HT-29 (cell line): ENCODE measurements around the gene MKNK1. TPM values are rescaled to one million over a fixed set of nuclear protein-coding genes. Genes with fewer than 3 reads are reported as not detected.

Experiments
- DNase-seq: peaks from one replicate; pipeline ENCODE4 v3.0.0-alpha.2; 2015; ENCODE audit warnings: low spot score
- total RNA-seq: library from RNA; depleted of rRNA; stranded (reverse); fragments of >200 nt; shearing (Covaris generic); gene quantifications from 2 replicates; pipeline ENCODE4 v1.2.3, GENCODE V29; 2014

MKNK1 gene
- total RNA-seq, 1 experiment from 2014 or later: 13.5 TPM

DNA sequence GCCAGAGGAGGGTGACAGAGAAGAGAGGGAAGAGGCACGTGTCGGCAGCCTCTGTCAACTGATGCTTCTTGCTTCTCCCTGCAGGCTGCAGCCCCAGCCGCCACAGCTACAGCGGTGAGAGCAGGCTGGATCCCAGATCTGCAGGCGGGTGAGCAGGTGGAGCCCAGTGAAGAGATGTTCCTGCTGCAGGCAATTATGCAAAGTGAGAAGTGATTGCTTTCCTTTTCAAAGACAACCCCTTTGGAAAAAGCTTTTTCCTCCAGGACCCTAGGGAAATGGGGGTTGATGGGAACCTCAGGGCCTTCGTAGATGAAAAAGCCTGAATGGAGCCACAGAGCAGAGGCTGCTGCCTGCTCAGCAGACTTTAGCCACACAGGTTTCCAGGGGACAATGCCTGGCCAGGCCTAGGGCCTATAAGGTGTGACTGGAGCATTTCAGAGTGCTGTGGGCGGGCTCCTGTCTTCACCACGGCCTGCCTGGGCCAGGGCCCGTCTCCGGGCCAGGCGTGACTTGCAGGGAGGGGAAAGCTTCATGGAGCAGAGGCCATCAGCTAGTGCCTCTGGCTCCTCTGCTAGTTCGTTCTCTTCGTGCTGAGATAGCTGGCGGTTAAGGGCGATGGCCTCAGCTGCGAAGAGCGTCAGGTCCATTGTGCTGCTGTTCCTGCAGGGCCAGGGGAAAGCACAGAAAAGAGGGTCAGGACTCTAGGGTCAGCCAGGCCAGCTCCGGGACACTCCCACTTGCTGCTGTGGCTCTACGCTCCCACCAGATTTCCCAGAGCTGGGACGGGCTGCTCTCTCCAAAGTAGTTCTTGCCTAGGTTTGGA is 45.7 kb downstream of the MKNK1 start:
- no peak for DNase-seq

GRCh38 chr1:46557403-46557802 is 46.7 kb downstream of the MKNK1 start:
- peak; percentile 50 for DNase-seq

DNA sequence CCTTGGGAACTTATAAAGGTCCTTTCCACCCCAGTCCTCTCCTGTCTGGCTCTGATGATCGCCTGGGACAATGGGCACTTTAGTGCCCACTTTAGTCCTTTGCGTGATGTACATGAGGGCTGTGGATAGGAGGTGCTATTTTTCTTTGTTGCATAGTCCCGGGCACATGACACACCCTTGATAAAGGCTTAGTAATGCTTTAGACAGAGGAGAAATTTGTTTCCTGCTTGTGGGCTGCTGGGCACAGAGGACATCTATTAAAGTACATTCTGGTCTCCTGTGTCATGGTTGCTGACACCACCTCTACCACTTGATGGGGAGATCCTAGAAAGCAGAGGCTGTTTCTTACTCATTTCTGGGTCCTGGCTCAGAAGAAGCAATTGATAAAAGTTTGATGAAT is 47.2 kb downstream of the MKNK1 start:
- DNase-seq: peak; percentile 39

DNA sequence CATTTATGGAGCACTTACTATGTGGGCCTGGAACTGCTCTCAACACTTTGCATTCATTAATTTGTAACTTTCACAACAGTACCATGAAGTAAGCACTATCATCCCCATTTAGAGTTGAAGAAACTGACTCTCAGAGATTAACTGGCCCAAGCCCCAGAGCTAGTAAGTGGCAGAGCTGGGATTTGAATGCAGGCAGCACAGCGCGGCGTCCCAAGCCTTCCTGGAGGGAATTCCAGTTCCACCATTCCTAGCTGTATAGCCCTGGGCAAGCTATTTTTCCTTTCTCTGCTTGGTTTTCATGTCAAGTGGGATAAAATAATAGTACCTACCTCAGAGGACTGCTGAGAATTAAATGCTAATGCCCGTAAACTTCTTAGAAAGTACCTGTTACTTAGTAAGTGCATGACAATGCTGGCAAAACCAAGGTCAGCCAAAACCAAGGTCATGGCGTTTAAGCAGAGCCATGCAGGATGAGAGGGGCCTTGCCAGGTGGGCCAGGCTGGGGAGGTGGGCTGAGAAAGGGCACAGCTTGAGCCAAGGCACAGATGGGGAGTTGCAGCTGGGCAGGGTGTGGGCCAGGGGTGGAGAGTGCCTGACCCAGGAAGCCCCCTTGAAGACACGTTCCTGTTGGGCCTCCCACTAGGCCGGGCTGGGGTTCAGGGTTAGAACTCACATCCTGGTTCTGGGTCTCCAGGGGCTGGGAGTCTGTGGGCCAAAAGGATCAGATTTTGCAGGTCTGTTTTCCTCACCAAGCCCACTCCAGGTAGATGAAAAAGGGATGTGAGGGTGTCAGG is 48.0 kb downstream of the MKNK1 start:
- DNase-seq: no peak

DNA sequence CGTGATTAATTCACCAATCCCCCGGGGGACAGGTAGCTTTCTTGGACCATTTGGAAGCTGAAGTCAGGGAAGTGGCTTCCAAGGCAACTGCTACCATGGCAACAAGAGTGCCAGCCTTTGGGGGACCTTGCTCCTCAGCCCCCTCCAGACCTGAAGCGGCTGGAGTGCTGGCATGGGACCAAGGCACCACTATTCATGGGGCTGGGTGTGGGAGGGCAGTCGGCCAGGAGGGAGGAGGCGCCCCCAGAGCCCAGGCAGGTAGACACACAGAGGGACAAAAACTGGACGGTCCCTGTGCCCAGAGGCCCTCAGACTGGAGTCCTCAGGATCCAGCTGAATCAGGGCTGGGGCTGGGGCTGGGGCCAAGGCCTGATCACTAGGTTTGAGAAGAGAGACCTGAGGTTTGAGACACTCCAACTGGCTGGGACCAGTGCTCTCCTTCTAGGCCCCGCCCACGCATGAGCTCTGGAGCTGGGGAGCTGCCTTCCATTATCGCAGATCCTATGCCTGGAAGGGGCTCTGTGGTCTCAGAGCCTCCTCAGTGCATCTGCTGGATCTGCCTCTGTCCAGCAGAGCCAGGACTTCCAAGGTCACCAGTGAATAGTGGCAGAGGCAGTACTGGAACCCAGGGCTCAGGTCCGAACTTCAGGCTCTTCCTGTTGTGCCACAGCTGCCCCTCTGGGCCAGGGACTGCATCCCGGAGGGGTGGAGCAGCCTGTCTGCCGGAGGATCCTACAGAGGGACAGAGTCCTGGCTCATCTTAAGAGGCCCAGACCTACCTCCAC is 49.3 kb downstream of the MKNK1 start:
- no peak for DNase-seq

DNA sequence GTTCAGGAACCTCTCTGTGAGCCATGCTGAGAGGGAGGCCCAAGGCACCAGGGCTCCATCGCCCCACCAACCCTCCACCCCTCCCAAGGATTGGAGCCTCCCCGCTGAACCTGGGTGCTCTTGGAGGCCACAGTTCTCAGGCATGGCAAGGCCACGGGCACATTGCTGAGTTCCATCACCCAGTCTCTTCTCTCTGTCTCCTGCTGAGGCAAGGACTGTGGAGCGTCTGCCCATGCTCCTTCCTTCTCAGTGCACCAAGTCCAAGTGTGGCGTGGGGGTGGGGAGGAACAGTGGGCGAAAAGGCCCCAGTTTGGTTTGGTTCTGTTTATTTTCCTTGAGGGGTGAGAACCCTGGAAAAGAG is 49.9 kb downstream of the MKNK1 start:
- no peak for DNase-seq

GRCh38 chr1:46553506-46553905 is 50.6 kb downstream of the MKNK1 start:
- no peak for DNase-seq

DNA sequence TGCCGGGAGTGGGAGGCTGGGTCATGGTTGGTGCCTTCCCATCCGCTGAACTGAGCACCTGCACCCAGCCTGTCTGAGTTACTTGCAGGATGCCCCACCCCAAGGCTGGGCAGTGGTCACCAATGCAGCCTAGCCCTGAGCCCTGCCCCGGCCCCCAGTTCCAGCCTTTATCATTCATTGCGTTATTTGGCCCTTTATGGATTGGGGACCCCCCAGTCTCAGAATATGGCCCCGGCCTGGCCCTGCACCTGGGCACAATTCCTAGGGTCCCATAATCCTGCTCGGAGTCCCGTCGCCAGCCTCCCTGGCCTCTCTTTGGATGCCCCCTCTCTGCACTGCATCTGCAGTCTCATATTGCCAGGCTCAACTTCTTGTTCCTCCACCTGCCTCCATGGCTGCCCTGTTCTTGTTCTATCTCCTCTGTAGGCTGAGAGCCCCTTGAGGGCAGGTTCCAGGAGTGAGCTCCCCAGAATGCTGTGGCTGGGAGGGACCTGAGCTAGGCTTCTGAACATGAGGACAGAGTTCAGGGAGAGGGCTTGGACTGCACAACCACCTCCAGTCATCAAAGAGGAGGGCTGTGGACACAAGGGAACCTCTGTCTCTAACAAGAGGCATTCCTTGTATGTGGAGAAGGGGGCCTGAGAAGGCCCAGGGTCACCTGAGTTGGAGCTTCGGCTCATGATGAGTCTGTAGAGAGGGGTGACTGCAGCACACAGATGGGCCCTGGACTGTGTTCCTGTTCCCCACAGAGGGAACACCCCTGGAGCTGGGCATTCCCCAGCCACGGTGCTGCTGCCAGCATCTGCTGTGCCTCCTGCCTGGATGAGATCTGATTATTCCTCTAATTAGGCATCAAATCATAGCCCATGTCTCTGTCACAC is 51.5 kb downstream of the MKNK1 start:
- no peak for DNase-seq

- DNase-seq: no peak
Measured at GRCh38 chr1:46551597-46552095, 52.4 kb downstream of the MKNK1 start, which contains the start of gene KNCN. Gene KNCN, minus strand, starts transcription at chr1:46551647. Its CDS starts 432 bp downstream, at chr1:46551215.

DNA sequence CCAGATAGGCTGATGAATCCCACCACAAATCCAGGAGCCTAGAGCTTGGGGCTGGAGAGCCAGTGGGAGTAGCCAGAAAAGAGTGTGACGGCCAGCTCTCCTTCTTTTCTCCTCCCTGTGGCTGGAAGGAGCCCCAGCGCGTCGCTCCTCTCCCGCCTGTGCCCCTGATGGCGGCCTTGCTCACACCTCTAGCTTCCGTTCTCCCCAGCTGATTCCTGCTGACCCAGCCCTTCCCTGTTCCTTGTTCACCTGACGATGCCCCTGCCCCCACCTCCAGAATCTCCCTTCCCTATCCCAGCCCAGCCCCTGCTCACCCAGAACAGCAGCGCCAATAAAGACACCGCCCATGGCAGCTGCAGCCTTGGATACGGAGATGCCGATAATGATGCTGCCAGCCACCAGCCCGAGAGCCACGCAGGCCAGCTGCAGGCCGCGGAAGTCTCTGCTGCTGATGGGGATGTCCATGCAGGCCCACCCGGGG is 53.3 kb downstream of the MKNK1 start:
- DNase-seq: no peak

DNA sequence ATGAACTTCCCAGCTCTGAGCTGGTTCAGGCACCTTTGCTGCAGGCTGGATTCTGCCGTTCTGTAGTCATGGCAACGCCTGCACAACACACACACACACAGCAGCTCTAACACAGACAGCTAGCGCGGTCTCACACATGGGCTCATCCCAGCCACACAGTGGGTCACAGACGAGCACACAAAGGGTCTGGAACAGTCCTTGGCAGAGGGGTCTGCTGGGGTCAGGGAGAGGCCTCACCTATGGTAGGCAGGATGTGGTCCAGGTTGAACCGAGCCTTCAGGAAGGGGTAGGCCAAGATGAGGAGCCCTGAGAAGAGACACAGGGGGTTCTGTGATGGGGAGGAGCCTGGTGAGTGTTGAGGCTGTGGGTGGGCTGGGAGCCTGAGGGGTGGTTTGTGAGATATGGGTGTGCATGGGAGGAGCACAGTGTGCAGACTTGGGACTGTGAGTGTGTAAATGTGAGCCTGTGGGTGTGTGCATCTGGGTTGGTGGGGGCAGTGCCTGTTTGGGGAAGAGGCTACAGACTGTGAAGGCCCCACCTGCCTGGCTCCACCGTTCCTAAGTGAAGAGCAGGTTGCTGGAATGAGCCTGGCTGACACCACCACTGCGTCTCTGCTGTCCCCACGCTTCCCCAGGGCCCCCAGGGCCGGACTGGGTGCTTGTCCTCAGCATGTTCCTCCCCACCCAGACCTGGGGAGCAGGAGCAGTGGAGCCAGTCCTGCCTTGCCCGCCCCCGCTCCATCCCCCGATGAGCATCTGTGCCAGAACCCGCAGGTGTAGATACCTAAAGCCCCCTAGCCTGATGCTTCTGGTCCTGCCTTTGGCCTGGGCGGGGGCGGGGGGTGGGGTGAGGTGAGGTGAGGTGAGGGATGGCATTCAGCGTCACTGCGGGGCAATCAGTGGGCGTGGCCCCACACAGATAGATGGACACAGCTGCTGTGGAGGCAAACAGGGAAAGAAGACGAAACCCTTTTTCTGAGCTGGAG is 54.1 kb downstream of the MKNK1 start:
- peak; percentile 77 for DNase-seq

DNA sequence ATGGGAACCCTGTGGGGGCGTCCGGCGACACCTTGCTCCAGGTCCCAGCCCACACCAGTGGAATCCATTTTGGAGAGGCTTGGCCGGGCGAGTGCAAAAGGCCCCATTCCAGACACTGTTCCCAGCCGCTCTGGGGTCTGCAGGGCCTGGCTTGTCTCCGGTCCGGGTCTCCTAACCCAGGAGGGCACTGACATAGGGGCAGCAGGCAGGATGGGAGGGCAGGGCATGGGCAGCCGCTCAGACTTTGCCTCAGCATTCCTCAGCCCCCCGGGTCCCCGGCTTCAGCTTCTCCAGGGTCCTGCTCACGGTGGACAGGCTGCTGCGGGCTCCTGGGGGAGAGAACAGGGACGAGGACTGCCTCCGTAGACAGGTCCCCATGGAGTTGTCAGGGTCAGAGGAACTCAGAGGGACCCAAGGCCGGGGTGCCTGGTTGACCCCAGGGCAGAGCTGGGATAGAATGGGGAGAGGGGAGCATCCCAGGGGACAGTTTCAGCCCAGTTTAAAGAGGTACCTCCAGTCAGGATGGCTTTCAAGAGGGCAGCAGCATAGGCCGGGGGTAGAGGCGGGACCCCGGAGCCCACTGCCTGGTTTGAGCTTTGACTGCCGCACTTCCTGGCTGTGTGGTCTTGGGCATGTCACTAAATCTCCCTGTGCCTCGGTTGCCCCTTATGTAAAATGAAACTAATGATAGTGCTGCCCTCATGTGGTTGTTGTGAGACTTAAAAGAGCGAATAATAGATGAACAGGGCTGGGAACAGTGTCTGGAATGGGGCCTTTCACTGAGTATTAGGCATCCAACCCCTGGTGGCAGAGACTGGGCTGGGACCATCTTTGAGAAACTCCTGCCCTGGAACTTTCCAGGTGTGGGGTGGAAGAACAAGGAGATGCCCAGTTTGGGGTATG is 56.3 kb downstream of the MKNK1 start:
- DNase-seq: peak; percentile 76

GRCh38 chr1:46546210-46546609 is 57.9 kb downstream of the MKNK1 start:
- DNase-seq: no peak

DNA sequence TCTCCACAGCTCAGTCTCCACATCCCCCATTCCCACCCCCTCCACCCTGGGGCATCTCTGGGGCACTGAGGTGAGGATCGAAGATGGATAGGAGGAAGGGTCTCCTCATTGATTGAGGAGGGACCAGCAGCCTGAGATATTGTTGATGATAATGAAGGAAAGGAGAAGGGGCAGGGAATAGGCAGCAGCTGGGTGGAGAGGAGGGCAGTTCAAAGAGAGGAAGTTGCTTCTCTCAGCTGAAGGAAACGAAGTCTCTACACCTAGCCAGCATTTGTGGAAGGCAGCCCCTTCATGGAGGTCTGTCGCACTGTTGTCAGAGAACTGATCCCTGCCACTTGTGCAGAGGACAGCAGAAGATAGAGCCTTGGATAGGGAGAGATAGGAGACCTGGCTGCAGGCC is 58.3 kb downstream of the MKNK1 start:
- DNase-seq: no peak

GRCh38 chr1:46544561-46545240 is 59.4 kb downstream of the MKNK1 start:
- no peak for DNase-seq

DNA sequence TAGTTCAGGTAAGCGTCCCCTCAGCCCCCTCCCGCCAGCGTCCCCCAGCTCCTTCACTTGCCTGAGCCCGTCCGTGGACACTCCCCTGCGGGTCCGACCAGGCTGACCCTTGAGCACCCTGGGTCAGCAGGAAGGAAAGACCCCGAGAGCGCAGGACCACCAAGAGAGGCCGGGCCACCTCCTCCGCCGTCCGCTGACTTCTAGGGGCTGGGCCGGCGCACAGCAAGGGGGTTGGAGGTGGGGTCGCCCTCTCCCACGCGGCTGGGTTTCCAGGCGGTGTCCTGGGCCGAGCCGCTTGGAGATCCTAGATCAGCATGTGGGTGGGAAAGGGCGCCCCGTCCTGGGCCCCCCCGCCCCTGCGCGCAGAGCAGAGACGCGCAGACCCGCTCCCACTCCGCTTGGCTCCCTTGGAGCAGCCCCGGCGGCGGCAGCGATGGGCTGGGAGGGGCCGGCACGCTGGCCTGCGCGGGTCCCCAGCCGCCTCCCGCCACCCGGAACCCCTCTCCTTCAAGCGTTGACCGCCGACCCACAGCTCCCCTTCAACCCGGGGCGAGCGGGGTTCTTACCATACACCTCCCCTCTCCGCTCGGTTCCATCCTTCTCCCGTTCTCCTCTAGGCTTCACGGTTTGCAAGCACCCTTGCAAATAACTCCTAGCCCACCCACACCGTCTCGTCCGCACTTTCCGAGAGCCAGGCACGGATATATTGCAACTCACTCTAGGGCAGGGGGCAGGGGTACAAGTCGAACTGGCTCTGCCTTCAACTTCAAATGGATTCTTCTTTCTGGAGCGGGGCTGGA is 60.1 kb downstream of the MKNK1 start:
- DNase-seq: no peak

GRCh38 chr1:46543382-46543760 is 60.7 kb downstream of the MKNK1 start:
- no peak for DNase-seq
